Stimulated activated CD4-positive, alpha-beta T cell treated with anti-CD3 and anti-CD28 coated beads, Interleukin-15, amount 100 ng/mL, for 24 hours (primary cell): ENCODE data around the gene MMEL1.

Source experiments
- DNase-seq: peaks from one replicate; pipeline ENCODE4 v3.0.0-alpha.2; 2020

Gene MMEL1

GRCh38 chr1:2540816-2541492 is 91.9 kb downstream of the MMEL1 start:
- DNase-seq: peak; percentile 39
